Activated gamma-delta T cell (primary cell): ENCODE results near the gene PHAF1.

Source experiments
- DNase-seq: peaks from one replicate; lab custom pipeline; 2025; lab: John Stamatoyannopoulos, UW

The PHAF1 gene

DNA sequence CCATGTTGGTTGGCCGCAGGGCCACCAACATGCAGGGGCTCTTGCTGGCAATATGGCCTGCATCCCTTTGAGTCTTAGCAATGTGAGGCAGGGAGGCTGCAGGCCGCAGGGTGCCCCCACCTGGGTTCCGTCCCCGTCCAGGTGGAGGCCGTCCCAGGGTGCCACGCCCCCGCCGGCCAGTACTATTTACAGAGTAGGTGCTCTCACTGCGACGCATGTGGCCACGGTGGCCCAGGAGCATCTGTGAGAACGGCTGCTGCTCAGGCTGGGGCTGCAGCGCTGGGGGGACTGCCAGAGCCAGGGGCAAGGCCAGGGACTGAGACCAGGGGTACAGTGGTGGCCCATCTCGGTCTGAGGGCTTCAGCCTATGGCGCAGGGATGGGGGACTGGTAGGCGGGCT is 70.4 kb downstream of the PHAF1 start:
- no peak for DNase-seq

DNA sequence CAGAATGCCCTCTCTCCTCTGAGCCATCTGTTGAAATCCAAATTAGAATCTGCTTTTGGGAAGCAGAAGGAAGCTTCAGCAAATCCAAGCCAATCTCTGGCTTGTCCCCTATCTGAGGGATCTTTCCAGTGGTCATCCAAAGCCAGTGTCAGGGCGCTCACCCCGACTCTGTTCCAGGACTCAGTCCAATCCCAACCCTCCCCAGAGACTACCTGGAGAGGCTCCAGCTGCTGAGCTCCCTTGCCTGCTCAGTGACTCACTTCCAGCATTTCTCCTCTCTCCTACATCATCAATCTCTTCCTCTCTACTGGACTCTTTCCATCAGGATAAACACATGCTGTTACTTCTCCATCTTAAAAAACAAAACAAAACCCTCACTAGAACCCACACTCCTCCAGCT is 71.6 kb downstream of the PHAF1 start:
- DNase-seq, result no peak

- DNase-seq, result no peak
These were observed 72.5 kb downstream of the PHAF1 start for GRCh38 chr16:67182288-67182687.

DNA sequence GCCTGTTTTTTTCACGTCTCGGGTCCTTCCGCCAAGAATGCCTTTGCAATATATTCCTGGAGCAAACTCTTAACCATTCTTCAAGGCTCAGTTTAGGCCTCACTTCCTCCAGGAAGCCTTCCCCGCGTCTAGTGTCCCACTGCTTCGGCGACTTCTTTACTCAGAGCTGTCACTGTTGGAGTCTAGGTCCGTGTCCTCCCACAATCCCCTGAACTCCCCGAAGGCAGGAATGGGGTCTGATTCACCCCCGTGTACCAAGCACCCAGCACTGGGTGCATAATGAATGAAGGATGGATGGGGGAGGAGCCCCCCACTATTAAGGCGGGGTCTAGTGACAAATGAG is 73.5 kb downstream of the PHAF1 start:
- DNase-seq, result no peak

DNA sequence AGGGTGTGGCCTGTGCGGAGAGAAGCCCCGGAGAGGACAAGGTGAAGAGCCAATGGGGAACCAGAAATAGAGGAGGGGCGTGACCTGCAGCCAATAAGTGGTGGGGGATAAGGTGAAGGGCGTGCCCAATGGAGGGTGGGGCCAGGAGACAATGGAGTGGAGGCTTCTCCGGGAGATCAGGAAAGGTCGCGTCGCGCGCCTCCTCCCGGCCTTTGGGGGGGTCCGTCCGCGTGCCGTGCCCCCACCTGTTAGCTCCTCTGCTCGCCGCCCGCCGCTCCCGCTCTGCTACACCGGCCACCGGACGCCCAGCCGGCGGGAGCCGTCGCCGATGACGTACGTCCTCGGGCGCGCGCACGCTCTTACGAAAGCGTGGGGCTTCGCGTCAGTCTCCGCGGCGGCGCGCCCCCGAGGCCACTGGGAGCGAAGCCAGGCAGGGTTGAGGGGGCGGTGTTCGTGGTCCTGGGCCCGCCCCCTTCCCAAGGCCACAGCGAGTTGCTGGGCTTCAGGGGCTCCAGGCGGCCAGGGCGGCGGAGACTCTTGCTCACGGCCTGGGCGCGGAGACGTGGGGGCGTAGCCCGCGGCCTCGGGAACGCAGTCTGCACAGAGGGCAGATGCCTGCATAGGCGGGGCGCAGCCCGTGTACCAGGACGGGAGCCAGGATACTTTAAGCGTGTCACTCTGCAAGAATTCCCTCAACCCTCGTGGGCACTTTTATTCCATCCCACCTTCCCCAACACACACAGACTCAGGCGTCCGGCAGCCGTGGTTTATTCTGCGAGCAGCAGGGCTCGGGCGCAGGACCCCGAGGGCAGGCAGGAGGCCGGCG is 74.1 kb downstream of the PHAF1 start, which contains the start of gene MATCAP1:
Gene MATCAP1, minus strand, starts transcription at position 337 of the 826 bp plus-strand sequence. CDS start 3,353 bp downstream, outside the sequence.
- DNase-seq, result peak; percentile 81

- DNase-seq, result no peak
These were observed 74.8 kb downstream of the PHAF1 start for GRCh38 chr16:67184453-67184994.

DNA sequence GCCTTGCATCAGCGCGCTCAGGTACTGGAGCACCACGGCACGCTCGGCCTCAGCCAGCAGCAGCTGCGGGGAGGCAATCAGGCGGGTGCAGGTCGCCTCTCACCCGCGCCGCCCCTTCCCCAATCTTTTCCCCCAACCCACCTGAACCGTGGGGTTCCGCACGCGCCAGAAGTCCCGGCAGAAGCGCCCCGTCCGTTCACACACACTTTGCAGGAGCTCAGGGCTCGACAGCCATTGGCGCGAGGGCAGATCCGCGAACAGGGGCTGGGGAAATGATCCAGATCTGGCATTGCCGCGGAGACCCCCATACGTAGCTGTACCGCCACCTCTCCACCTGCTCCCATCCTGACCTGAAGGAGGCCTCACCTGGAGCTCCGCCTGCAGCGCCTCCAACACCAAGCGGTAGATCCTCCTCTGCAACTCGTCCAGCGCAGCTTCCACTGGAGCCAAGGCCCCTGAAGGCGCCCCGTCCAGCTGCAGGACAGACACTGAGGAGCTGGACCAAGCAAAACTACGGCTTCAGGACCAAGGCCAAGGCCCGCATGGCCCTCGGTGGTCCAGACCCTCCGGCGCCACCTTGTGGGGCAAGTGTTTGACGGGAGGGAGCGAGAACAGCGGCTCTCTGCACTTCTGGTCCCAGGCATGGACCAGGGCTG is 75.4 kb downstream of the PHAF1 start:
- peak; percentile 48 for DNase-seq

DNA sequence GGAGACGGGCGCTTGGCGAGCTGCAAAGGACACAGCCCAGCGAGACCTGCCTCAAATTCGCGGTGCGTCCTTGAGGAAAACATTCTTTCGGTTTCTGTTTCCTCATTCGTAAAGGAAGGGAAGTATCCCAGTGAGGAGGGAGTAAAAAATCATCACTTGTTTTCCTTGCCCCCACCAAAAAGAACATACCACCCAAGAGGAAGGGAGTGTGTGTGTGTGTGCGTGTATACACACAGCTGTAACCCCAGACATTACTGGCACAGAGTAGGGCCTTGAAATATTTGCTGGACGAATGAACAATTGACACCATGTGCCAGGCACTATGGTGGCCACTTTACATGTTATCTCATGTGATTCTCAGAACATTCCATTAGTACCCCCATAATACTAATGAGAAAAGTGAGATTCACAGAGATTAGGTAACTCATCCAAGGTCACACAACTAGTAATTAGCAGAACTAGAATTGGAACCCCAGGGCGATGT is 76.0 kb downstream of the PHAF1 start:
- no peak for DNase-seq

- DNase-seq, result no peak
These were observed 76.8 kb downstream of the PHAF1 start for GRCh38 chr16:67186550-67186950.

DNA sequence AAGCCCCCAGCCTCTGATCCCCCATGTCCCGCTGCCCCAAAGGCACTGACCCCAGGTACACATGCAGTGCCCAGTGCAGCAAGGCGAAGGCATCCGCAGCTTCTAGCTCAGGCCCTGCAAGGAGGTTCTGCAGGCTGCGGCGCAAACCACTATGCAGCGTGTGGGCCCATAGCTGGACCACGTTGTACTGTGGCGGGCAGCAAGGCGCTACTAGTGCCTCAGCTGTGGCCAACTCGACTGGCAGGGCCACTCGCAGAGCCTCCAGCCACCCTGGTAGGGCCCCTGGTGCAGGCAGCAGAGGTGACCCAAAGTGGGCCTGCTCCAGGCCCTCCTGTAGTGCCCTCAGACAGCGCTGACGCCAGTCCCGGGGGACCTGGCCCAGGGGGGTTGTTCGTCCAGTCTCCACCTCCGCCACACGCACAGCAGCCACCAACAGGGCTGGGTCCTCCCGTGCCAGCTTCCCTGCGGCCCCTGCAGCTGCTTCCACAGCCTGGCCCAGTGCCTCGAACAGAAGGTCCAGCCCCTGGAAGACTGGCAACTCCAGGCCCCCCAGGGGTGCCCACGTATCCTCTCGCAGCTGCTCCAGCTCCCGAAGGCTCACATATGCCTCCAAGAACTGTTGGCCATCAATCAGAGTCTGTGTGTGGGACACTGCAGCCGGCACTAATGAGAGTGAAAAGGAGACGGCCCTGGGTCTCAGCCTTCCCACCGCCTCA is 77.6 kb downstream of the PHAF1 start:
- DNase-seq, result no peak

DNA sequence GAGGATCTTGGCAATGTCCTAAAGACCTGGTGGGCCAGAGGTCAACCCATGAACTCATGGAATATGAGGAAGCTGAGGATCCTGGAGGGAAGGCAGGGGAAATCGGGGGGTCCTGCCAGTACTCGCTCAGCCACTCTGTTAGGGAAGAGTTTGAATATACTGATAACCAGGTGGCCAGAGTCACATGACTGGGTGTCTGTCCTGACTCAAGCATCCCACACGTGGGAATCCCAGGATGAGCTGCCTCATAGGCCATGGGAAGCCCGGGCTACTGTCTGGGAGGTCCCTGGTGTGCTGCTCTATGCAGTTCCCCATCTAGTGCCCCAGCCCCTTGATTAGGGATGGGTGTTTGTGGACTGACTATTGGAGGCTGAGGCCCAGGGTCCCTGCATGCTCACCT is 78.6 kb downstream of the PHAF1 start:
- DNase-seq, result no peak

DNA sequence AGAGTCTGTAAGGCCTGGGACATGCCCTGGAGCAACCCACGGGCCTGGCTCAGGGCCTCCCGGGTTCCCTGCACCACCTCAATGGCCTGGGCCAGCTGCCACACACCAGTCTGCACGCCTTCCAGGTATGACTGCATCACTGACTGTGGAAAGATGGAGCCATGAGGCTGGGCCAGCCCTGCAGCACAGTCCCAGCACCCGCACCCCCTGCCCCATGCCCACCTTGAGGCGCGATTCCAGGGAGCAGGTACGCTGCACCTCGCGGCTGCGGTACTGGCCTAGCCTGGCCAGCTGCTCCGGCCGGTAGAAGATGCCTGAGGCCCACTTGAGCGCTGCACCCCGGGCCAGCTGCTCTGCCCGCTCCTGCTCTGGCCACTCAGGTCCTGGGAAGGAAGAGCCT is 79.1 kb downstream of the PHAF1 start:
- DNase-seq, result no peak

DNA sequence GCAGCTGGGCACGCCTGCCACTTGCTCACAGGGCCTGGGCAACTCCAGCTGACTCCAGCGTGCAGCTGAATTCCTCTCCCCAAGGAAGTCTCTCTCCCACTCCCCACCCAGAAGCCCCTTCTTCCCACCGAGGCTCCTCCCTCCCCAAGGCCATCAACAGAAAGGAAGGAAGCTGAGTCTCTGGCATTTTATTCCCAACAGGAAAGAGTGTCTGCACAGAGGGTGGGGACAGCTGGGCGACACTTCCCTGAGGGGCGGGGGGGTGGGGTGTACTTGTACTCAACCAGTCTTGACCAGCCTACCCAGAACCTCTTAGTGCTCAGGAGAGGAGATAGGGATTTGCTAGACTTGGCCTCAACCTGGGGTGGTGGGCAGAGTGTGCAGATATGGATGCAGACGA is 80.3 kb downstream of the PHAF1 start, which contains the start of gene EXOC3L1:
Gene EXOC3L1, minus strand, starts transcription at position 96 of the 400 bp plus-strand sequence. CDS start 460 bp downstream, outside the sequence.
- no peak for DNase-seq

GRCh38 chr16:67190448-67191399 is 81.0 kb downstream of the PHAF1 start:
- DNase-seq, result no peak

GRCh38 chr16:67191411-67191994 is 81.8 kb downstream of the PHAF1 start:
- no peak for DNase-seq

DNA sequence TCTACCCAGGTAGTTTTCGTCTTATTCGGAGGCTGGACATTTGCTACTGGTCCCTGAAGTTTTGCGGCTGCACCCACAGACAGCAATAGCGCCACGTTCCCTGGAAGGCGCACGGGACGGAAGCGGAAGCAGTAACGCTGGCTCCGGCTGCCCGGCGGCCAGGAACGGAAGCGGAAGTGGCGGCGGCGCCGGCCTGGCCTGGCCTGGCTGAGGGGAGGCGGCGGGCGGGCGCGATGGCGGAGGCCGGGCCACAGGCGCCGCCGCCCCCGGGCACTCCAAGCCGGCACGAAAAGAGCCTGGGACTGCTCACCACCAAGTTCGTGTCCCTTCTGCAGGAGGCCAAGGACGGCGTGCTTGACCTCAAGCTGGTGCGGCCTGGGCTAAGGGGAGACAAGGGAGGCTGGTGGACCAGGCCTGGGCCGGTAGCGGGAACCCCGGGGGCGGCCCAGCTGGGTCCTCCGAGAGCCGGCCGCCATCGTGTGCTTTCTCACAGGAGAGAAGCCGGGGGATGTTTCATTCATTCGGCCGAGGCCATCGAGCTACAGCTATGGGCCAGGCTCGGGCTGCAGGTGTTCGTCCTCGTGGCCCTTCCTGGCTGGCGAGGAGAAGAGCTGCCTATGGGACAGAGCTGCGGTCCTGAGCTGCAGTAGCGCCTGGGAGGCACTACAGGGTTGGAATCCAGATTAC is 82.4 kb downstream of the PHAF1 start, which contains the start of gene E2F4:
Gene E2F4, plus strand, starts transcription at position 161 of the 687 bp plus-strand sequence. Its CDS starts 73 bp downstream, at position 234.
- DNase-seq, result peak; percentile 78

DNA sequence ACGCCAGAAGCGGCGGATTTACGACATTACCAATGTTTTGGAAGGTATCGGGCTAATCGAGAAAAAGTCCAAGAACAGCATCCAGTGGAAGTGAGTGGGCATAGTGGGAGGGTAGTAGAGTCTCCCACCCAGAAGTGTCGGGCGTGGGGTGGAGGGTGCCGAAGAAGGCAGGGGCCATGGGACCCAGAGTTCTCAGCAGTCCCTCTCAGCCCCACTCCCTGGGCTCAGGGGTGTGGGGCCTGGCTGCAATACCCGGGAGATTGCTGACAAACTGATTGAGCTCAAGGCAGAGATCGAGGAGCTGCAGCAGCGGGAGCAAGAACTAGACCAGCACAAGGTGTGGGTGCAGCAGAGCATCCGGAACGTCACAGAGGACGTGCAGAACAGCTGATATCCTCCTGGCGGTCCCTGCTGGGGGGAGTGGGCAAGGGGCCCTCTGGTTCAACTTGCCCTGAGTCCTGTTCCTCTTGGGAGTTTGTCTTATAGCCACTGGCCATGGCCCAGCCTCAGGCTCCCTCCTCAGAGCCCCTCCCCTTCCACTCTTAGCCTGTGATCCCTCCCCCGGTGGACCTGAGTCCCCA is 83.1 kb downstream of the PHAF1 start:
- DNase-seq, result no peak

- no peak for DNase-seq
These were observed 83.8 kb downstream of the PHAF1 start for GRCh38 chr16:67193536-67193935.

GRCh38 chr16:67194260-67194659 is 84.5 kb downstream of the PHAF1 start:
- no peak for DNase-seq
